ENCODE results near the gene KBTBD7. TPM values are rescaled to one million over a fixed set of nuclear protein-coding genes. Genes with fewer than 3 reads are reported as not detected.

Gene KBTBD7
- total RNA-seq, 1 donor from 2014 or later = 11.1 TPM

DNA sequence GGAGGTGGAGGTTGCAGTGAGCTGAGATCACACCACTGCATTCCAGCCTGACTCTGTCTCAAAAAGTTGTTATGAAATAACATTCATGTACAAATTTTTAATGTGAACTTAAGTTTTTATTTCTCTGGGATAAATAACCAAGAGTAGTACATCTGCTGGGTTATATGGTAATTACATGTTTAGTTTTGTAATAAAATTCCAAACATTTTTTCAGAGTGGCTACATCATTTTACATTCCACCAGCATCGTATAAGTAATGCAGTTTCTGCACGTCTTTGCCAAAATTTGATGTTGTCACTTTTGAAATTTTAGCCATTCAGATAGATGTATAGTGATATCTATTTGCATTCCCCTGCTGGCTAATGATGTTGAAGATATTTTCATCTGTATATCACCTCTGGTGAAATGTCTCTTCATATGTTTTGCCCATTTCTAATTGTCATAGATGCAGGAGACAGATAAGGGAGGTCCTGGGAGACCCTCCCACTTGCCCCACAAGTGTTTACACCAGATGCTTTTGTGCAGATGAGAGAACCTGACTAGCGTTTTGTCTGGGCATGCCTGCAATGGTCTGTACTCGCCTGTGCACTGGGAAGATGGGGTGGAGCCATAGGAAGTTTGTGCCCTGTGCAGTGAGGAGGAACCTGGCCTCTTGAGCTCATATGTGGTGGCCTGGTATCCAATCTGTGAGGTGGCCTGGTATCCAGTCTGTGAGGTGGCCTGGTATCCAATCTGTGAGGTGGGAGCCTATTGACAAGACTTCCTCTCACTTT, 49.0 kb downstream of the KBTBD7 start:
- no peaks in the 10 kb centered on the region for H3K4me1 Mint-ChIP-seq
- H3K27me3 Mint-ChIP-seq (ENCODE audit: low read depth) = no peaks in the 10 kb centered on the region
- H3K4me3 Mint-ChIP-seq = no peak overlapping the region
- peaks cover 46% of the 10 kb centered on the region for H3K9me3 Mint-ChIP-seq
- no peak for DNase-seq (ENCODE audit: low spot score in 2 of 2, unreplicated experiment in 2 of 2)
- TF ChIP-seq, protein P1, sequence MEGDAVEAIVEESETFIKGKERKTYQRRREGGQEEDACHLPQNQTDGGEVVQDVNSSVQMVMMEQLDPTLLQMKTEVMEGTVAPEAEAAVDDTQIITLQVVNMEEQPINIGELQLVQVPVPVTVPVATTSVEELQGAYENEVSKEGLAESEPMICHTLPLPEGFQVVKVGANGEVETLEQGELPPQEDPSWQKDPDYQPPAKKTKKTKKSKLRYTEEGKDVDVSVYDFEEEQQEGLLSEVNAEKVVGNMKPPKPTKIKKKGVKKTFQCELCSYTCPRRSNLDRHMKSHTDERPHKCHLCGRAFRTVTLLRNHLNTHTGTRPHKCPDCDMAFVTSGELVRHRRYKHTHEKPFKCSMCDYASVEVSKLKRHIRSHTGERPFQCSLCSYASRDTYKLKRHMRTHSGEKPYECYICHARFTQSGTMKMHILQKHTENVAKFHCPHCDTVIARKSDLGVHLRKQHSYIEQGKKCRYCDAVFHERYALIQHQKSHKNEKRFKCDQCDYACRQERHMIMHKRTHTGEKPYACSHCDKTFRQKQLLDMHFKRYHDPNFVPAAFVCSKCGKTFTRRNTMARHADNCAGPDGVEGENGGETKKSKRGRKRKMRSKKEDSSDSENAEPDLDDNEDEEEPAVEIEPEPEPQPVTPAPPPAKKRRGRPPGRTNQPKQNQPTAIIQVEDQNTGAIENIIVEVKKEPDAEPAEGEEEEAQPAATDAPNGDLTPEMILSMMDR (IDR thresholded peaks at IDR 0.05; ENCODE audit: unreplicated experiment) = no peak
- H3K36me3 Mint-ChIP-seq = peaks cover 32% of the 10 kb centered on the region
- H3K27ac Mint-ChIP-seq = no peak overlapping the region

DNA sequence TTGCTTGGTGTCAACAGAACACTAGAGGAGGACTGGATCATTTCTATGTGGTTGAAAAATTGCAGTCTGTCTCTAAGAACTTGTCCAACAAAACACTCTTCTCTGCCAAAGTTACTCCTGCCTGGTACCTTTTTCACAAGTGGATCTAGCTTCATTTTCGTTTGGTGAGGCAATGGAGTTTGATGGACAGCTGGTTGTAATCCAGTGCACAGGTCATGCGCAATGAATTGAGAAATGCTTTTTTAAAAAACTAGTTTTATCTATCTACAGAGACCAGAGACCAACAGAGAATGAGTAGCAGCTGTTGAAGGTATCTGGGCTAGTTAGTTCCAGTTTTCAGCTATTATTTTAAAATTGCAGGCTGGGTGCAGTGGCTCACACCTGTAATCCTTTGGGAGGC, 49.8 kb downstream of the KBTBD7 start:
- H3K27ac Mint-ChIP-seq = no peak overlapping the region
- H3K9me3 Mint-ChIP-seq = peaks cover 39% of the 10 kb centered on the region

More for the DNA sequence above, 49.8 kb downstream of the KBTBD7 start:
- Mint-ChIP-seq H3K4me1 (no peaks in the 10 kb centered on the region), H3K27me3 (ENCODE audit: low read depth) (no peaks in the 10 kb centered on the region), H3K36me3 (peaks cover 25% of the 10 kb centered on the region), H3K4me3 (no peak overlapping the region)
- no peak for DNase-seq (ENCODE audit: low spot score in 2 of 2, unreplicated experiment in 2 of 2)
- TF ChIP-seq, protein P1 (IDR thresholded peaks at IDR 0.05; ENCODE audit: unreplicated experiment) = no peak

Other genes with a start within 250 kb of the KBTBD7 start
- gene ELF1, start 175.3 kb downstream of the KBTBD7 start, total RNA-seq = 76.9 to 78.0 TPM (median 77.4 TPM) in 3 replicates
- gene WBP4, start 133.1 kb downstream of the KBTBD7 start, total RNA-seq = 9.2 to 9.5 TPM (median 9.4 TPM) in 3 replicates
- 10.2 to 11.3 TPM (median 10.4 TPM) in 3 replicates for gene KBTBD6, start 61.8 kb downstream of the KBTBD7 start, total RNA-seq
- 15.5 to 17.2 TPM (median 16.6 TPM) in 3 replicates for gene MTRF1, start 69.0 kb upstream of the KBTBD7 start, total RNA-seq
- gene NAA16, start 116.7 kb upstream of the KBTBD7 start, total RNA-seq = 36.2 to 40.0 TPM (median 37.6 TPM) in 3 replicates

Measured in mesothelial cell of epicardium (in vitro differentiated cells).